NCI-H146 treated with DMSO at 0.1 percent for 48 hours (cell line): ENCODE measurements around the gene LNX1.

ENCODE experiments used
- DNase-seq: peaks from one replicate; lab custom pipeline; 2025; ENCODE audit not compliant: unreplicated experiment; lab: John Stamatoyannopoulos, UW

LNX1 gene

DNA sequence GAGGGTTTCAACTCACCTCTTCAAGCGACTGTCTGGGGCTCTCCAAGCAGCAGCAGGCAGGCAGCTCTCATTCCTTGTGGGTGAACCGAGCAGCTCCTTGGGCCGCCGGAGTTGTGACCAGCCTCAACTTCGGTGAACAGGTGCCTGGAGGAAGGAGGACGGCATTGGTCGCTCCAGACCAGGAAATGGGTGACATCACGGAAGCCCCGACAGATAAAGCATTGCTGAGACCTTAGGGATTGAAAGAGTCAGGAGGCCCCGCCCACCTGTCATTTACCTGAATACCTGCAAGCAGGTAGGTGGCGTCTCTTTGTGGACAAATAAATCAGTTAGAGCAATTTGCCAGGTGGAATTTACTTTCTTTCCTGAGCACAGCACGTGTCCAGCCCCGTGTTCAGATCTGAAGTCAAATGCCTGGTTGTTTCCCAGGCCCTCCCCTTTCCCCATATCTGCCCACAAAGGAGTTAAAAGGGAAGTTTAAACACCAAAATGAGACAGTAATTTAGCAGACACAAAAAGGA is at the start of gene LNX1:
LNX1 (minus strand) TSS at position 115 of the 521 bp plus-strand sequence. CDS start 17,484 bp downstream, outside the sequence.
- DNase-seq = peak; percentile 99

DNA sequence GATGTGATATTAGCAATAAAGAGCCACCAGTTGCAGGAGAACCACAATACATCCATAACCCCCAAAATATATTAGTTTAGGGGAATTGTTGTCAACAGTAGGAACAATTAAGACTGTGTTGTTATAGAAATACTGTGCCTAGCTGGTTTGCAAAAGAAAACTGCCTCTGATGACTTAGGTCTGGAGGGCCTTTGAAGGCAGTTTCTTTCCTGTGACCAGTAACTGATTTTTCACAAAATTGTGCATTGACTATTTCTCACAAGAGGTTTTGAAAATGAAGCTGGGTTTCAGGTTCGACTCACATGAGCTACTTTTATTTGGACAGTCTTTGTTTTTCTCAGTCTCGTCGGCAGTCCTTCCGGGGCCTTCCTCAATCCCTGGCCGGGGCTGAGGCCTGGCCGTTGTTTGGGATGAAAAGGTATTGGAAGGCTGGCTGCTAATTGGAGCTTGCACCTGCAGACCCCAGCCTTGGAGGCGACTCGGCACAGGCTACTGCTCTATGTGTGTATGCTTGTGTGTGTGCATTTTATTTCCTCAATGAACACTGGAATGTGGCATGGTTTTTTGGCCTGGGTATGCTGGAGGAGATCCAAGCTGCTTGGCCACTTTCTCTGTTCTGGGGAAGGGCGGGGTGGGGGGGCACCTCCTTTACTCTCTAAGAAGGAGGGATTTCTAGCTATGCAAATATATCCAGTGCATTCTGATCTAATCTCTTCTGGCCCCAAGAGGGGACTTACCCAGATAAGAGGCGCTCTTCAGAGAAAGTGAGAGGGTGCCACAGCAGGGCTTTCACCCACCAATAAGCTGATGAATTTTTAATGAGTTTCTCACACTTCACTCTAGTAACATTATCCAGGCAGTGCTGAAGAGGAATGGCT is 49.5 kb upstream of the LNX1 start:
- DNase-seq = peak; percentile 27

DNA sequence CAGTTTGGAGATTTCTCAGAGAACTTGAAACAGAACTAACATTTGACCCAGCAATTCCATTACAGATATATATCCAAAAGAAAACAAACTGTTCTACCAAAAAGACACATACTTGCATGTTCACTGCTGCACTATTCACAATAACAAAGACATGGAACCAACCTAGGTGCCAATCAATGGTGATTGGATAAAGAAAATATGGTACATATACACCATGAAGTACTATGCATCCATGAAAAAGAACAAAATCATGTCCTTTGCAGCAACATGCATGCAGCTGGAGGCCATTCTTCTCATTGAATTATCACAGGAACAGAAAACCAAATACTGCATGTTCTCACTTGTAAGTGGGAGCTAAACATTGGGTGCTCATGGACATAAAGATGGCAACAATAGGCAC is 47.6 kb upstream of the LNX1 start:
- no peak for DNase-seq

DNA sequence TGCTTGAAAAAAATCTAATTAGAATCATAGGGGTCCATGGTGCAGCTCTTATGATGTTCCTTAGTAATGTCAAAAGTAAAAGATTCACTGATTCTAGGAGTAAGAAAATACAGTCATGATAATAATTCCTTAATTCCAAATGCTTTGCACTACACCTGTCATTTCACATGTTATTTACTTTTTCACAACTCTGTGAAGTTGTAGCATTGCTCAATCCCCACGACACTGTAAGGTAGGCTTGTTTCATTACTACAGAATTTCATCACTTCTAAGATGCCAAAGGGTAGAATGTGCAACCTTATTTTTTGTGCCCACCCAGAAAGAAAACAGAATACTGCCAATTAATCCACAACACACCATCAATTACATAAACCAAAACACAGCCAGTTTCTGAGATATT is 46.1 kb upstream of the LNX1 start:
- DNase-seq = no peak

DNA sequence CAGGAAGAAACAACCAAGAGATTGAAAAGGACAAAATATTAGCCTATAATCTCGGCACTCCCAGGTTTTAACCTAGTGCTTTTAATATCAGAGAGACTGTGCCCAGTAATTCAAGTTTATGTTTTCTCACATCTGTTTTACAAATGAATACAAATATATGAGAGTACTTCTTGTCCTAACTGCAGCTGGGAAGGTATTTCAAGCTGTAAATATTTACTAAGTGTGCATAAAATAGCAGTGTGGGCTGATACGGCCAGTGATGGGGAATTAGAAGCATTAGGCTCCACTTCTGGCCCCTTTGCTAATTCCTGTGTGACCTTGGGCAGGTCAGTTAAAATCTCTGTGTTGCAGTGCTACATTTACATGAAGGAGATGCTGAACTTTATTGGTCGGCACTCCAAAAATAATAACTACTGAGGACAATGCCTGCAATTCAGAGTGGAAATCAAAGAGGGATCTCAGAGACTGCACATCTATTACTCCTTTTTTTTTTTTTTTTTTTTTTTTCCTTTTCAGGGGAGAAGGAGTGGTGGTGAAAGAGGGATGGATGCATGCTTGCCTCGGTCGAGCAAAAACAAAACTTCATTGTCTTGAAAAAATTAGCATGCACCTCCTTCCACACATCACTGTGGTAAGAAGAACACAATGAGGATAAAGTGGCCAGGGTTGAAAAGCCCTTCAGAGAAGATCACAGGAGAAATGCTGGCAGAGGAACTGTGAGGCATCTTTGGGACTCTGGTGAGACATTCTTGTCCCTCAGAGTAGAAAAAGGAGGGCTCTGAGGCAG is 44.6 kb upstream of the LNX1 start:
- no peak for DNase-seq

DNA sequence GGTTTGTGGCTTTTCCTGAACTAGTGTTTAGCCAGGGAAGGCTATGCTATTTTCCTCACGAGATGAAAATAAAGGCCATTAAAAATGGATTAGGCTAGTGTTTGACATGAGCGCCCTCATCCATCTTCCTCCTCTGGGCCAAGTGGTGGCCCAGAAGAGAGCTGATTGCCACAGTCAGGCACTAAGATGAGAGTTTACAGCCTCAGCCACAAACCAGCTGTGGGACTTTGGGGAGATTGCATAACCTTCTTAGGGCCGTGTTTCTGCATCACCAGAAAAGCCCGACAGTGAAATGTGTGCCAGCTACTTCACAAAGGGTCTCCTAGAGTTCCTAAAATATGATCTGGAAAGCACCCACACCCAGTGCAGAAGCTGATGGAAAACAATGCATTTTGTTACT is 42.3 kb upstream of the LNX1 start:
- DNase-seq = no peak

DNA sequence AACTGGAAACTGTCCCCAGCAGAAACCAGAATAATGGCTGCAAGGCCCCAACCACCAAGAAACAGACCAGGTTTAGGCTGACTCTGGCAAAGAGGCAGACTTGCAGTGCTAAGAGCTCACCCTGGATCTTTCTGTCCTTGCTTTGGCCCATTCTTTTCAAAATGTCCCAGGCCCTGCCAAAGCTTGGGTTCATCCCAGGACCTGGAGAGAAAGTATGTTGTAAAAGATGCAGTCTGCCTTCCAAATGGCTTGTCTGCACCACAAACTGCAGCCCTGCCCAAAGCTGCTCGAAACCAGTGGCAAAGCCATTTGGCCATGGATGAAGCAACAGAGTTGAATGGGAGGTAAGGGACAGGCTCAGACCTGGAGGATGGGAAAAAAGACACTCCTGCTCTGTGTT is 38.0 kb upstream of the LNX1 start:
- no peak for DNase-seq

DNA sequence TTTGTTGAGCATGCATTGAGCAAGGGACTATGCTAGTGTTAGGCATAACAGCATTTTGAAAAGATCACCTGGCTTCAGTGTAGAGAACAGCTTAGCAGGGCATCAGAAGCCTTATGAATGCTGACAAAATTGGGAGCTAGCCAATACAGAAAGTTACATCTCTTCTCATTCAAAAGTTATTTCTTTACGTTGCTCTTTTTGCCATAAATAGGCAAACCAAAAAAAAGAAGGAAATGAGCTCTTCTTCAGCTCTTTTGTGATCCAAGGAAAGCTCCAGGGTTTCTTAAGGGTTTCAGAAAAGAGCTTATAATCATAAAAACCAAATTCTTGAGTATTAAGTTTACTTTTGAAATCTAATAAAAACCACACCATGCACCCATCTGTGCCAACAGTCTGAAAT is 35.2 kb upstream of the LNX1 start:
- no peak for DNase-seq

DNA sequence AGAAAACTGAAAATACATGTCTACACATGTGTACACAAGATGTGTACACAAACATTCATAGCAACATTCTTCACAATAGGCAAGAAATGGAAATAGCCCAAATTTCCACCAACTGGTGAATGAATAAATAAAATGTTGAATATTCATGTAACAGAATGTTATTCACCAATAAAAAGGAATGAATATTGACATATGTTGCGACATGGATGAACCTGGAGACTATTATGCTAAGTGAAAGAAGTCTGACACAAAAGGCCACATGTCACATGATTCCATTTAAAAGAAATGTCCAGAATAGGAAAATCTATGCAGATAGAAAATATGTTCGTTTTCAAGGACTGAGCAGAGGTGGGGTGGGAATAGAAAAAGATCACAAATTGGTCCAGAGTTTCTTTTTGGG is 34.6 kb upstream of the LNX1 start:
- DNase-seq = no peak

DNA sequence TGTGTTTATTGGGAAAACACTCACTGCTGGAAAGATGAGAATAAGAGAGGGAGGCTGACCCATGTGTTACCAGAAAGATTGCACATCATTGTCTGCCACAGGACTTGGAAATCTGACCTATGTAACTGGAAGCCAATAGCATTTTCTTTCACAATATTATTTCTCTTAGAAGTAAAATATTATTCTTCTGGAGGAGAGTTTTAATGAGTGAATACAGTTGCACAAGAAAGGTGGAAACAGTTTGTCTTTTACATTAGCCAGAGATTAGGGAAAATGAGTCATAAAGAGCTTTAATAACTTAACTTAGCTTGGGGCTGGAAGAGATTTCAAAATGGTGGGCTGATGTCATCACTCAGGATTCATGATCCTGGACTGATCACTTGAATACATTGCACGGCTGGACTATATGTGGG is 31.5 kb upstream of the LNX1 start:
- no peak for DNase-seq

DNA sequence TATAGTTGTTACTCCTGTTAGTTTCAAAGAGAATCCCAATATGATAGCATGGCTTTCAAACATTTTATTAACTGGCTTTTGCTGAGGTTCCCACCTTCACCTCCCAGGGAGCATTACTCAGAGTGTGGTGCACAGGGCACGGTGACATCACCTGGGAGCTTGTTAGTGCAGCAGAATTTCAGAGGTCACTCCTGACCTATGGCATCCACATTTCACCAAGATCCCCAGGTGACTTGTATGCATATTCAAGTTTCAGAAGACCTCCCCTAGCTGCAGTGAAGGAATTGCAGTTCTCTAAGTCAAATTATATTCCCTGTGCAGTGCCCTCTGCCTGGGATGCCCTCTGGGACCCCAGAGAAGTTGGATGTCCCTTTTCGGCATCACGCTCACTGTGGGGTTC is 29.7 kb upstream of the LNX1 start:
- no peak for DNase-seq

DNA sequence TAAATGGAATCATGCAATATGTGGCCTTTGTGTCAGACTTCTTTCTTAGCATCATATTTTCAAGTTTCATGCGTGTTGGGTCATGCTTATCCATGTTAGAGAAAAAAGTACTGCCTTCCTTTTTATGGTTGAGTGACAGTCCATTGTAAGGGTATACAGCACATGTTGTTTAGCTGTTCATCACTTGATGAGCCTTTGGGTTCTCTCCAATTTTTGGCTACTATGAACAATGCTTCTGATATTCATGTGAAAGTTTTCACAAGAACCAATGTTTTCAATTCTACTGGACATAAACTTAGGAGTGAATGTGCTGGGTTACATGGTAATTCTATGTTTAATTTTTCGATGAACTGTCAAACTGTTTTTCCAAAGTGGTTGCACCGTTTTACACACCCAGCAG is 28.1 kb upstream of the LNX1 start:
- no peak for DNase-seq

DNA sequence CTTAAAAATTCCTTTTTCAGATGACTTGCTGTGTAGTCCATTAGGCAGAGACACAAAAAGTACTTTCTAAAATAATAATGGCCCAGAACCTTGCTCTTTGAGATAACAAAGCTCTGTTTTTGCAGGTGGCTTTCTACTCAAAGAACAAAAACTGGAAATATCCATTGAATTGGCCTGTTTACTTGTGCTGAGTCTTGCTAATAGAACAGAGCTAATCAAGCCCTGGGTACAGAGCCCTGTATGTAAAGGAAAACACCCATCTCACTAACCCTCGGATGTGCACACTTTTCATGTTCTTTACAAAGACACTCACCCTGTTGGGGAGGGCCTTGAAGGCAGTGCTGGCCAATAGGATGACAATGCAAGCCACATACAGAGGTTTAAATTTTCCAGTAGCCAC is 27.0 kb upstream of the LNX1 start:
- peak; percentile 47 for DNase-seq

DNA sequence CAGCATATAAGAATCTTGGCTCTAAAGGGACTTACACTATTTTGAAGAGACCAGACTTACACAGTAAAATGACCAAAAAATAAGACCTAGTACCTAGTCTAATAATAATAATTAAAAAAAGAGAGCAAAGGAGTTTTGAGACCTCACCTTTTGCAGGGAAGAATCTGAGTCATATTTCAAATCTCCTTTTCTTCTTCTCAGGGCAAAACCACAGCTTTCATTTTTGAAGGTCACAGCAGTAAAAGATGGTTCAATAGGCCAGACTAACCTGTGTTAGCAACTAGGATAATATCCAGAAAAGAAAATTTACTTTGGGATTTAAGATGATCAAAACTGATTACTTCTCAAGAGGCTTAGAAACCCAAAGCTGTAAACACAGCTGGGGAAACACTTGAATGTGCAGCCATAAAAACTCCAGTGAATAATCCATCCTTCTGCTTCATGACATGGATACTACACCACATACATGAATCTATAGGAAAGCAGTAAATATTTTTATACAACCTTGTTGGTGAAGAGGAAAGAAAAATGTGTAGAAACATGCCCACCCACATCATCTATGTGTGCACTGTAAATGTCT is 25.9 kb upstream of the LNX1 start:
- DNase-seq = no peak

DNA sequence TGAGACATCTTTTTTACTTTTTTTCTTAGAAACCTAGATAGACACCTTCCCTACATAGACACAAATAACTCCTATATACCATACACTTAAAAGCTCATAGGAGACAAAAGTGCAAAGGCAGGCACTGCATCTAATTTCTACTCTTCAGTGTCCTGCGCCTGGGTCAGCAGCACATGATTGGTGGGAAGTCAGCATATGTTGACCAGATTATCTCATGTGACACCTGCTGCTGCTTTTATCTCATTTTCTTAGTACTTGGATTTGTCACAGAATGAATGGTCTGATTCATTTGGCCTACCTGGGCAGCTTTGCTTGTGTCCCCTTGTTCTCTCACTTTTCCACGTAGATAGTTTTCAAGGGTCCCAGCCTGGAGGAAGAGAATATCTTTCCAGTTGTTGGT is 24.9 kb upstream of the LNX1 start:
- no peak for DNase-seq

DNA sequence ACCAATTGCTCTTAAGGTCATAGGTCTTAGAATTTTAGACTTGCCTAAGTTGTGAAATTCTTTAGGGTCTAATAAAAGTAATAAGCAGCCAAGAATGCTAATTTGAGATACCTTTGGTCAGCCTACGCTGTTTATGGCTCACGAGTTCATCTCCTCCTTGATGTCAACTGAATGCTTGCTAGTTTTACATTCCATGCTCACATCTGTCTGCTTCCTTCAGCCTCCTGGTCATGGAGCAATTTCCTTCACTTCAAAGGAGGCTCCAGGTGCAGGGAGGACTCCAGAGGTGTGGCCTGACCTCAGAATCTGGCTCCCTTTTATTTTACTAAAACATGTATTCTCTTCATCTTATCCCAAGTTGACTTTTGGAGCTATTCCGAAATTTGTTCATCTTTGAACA is 23.3 kb upstream of the LNX1 start:
- peak; percentile 31 for DNase-seq

DNA sequence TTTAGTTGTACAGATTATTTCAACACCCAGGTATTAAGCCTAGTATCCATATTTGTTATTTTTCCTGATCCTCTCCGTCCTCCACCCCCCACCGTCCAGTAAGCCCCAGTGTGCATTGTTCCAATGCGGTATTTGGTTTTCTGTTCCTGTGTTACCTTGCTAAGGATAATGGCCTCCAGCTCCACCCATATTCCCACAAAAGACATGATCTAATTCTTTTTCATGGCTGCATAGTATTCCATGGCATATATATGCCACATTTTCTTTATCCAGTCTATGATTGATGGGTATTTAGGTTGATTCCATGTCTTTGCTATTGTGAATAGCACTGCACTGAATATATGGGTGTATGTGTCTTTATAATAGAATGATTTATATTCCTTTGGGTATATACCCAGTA is 22.1 kb upstream of the LNX1 start:
- no peak for DNase-seq

DNA sequence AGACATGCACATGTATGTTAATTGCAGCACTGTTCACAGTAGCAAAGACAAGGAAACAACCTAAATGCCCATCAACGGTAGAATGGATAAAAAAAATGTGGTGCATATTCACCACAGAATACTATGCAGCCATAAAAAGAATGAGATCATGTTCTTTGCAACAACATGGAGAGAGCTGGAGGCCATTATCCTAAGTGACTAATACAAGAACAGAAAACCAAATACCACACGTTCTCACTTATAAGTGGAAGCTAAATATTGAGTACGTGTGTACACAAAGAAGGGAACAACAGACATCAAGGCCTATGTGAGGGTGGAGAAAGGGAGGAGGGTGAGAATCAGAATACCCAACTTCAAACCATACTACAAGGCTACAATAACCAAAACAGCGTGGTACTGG is 17.4 kb upstream of the LNX1 start:
- no peak for DNase-seq

DNA sequence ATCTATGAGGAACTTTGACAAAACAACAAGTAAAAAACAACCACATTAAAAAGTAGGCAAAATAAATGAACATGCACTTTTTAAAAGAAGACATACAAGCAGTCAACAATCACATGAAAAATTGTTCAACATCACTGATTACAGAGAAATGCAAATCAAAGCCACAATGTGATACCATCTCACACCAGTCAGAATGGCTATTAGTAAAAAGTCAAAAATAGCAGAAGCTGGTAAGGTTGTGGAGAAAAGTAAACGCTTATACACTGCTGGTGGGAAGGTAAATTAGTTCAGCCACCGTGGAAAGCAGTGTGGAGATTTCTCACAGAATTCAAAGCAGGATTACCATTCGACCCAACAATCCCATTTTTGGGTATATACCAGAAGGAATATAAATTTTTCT is 17.0 kb upstream of the LNX1 start:
- no peak for DNase-seq

DNA sequence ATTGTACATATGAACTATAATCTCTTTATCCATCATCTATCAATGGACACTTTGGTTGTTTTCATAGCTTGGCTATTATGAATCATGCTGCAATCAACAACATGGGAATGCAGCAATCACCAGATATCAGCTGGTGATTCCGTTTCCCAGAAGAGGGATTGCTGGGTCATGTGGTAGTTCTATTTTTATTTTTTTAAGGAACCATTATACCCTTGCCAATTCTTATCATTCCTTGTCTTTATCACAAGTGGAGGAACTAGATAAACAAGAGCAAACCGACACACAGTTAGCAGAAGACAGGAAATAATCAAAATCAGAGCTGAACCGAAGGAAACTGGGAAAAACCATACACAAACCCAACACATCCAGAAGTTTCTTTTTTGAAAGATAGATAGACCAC is 14.5 kb upstream of the LNX1 start:
- DNase-seq = no peak

DNA sequence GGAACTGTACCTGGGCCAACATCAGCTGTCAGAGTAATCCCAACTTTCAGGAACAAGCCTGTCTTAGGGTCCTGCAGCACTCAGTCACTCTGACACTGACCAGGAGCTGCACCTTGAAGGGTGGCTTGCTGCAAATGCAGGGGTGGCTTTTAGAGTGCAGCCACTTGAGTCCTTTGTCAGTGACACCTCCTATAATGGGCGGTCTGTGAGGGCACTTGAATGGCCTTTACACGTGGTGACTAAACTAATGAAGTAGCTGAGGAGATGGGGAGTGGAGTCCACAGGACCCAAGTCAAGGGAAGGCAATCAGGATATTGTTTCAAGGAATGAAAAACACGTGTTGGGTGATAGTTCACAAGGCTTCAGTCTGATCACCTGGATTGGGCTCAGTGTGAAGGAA is 11.1 kb upstream of the LNX1 start:
- DNase-seq = no peak

DNA sequence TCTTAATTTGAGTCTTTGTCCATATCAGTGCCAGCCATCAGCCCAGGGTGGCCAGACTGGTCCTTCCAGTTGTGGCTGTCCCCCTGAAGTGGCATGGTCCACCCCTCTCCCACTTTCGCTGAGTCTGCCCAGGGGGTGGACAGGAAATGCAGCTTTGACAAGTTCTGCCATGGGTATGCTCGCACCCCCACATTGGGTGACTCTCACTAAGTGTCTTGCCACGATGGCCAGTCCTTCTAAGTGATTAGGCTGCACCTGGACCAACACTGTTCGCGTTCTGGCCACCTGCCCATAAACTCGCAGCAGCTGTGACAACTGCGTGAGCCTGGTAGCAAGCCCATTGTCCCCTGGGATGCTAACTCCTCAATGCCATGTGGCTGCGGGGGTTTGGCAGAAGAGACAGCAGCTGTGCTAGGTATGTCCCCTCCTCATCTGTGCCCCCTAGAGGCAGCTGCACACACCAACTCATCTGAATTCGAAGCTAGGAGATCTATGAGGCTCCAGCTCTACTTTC is 10.0 kb upstream of the LNX1 start:
- DNase-seq = peak; percentile 93
